GM19395 (cell line): ENCODE measurements around the gene TCF12.

ENCODE experiments used
- ATAC-seq: cut with Tn5 transposase; IDR thresholded peaks from one replicate; pipeline ENCODE4 v1.9.1; 2021; ENCODE audit warnings: mild to moderate bottlenecking, moderate library complexity; ENCODE audit not compliant: unreplicated experiment

TCF12 gene

DNA sequence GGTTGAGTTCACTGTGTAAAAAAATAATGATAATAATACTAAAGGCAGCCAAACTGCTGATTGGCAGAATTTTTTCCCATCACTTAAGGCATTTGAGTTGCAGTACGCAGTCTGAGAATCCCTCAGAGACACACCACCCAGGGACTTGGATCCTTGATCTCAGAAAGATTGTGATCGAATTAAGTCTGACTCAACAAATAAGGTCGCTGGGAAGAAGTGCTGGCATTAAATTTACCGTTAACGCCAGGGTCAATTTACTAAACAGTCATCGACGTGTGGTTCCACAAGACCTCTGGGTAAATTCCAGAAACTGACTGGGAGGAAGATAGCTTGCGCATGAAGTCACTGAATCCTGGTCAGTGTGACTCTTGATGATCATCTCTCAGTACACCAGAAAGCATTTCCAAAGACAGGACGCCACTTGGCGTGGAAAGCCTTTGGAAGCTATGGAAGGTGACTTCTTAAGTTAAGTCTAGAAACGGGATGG is 409.6 kb downstream of the TCF12 start:
- no peak for ATAC-seq

DNA sequence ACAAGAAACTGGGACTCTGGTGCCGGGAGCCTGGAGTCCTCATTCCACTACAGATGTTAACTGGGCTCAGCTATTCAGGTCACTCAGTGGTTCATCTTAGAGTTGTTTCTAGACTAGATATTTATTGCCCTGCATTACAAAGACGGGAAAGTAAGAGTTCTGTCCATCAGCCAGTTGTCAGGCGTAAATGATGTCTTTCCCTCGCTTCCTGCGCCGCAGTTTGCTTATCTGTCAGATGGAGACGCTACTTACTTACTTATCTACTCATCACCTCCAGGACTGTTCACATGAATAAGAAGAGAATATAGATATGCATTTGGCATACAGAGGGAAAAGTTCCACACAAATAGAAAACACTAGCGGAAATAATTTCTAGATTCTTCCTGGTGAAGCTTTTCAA is 410.0 kb downstream of the TCF12 start:
- no peak for ATAC-seq

DNA sequence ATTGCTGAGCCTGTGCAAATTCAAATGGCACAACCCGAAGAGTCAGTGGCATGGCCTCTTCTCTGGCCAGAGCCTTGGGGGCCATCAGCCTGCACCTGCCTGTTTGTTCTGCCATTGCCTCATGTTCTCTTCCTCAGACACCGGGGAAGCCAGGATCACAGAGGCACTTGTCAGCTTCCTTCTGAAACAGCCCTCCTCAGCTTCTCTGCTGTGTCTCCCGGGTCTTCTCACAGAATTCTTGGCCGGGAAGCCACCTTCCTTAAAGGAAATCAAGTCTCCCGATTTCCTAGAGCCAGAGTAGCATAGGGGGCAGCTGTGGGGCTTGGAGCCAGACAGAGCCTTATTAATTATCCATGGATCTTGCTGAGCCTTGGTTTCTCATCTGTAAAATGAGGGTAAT is 410.5 kb downstream of the TCF12 start:
- no peak for ATAC-seq

DNA sequence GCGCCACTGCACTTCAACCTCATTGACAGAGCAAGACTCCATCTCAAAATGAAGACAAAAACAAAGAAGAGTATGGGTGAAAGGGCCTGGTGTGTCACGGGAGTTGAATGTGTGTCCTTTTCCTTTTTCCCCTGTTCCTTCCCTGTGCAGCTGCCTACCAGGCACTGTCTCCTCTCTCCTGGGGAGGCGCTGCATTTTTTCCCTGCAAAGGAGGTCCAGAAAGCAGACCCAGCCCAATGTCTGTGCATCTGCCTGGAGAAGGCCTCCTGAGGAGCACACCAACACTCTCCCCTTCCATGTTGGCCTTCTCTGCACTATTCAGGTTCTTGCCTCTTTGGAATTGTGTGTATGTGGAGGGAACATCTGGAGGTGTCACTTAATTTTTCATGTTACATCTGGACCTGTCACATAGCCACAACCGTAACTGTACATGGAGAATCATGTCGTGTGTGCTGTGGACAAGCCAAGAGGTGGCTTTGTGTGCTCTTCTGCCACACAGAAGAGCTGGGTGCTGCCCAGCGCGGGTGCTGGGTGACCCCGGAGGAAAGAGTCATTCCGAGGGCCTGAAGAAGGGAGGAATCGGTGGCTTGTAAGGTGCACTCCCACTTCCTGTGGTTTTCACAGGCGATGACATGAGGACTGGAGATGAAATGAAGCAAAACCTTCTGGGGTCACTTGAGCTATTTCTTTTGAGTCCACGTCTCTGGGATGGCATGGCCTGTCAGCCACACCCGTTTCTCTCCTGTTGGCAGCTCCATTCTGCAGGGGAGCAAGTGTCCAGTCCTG is 411.3 kb downstream of the TCF12 start:
- no peak for ATAC-seq

DNA sequence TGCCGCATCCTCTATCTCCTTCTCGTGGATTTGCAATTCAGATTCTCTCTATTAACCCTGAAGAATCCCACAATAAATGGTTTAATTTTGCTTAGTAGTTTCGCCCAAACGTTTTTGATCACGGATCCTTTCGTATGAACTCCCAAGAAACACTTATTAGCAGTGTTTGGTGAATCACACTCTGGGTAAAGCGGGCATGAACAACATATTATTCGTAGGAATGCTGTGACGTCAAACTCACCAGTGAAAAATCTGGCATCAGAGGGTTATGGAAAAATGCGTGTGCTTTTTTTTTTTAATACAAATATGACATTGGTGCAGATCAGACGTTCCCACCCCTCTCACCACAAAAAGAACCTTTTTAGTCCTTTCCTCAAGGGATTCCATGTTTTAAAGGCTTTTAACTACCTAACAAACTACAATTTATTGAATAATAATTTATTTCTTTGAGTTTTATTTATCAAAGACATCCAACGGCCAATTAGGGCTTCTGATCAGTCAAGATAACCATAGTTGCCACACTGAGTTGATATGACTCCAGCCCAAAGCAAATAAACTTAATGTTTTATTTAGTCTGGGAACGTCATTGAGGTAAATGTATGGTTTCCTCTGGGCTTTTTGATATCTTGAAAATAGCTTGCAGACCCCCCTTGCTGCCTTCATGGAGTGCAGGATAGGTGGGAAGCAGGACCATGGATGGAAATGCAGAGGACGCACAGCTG is 412.3 kb downstream of the TCF12 start:
- no peak for ATAC-seq

DNA sequence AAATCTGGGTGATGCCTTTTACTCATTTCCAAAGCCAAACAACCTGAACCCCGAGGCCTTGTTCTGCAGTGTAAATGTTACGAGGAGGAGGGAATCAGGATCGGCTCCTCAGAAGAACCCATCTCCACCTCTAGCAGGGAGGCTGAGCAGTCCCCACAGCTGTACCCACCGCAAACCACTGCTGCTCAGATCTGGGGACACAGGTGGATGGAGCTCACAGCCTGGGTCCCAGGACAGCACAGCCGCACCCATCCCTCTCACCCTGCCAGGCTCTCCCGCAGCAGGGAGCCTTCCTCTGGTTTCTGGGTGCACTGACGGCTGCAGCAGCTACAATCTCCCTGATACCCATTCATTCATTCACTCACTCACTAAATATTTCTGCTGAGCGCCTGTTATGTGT is 413.9 kb downstream of the TCF12 start:
- ATAC-seq, result no peak

DNA sequence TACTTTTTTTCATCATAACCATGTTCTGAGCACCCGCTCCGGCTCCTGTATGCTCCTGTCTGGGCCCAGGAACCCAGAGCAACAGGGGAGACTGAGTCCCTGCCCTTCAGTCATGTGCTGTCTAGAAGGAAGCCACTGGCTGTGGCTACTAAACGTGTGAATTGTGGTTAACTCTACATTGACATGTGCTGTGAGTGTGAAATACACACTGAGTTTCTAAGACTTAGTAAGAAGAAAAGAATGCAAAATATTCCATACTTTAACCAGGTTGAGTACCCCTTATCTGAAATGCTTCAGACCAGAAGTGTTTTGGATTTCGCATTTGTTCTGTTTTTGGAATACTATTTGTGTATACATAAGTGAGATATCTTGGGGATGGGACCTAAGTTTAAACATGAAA is 415.0 kb downstream of the TCF12 start:
- ATAC-seq, result no peak

DNA sequence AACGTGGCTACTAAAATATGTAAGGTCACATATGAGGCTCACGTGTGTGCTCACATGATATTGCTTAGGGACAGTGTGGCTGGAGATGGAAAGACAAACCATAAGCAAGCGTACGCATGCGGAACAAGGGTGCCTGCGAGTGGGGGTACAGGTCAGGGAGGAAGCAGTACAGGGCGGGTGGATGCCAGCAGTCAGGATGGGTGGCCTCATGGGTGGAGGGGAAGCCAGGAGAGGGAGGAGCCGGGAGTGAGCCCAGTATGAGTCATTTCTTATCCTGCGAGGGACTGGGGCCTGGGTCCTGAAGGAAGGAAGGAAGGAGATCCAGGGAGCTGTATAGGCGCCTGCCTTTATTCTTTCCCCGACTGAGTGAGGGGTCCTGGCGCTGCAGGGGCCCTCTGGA is 415.8 kb downstream of the TCF12 start:
- no peak for ATAC-seq

DNA sequence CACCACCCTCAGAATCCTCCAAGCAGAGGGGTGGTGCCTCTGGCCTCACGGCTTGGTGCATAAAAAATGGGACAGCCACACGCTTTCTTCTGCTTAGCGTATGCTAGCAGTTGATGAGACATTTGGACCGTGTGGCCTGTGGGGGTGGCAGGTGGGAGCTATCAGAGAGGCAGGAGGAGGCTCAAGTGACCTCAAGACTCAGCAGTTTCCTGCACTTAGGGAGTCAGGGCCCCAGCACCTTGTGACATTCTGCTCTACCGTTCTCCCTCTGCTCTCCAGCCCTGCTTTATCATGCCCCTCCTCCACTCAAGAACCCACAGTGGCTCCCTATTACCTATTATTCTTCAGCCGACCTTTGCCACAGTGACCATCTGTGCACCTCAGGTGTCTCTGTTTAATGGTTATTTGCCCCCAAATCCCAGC is 416.9 kb downstream of the TCF12 start:
- no peak for ATAC-seq

DNA sequence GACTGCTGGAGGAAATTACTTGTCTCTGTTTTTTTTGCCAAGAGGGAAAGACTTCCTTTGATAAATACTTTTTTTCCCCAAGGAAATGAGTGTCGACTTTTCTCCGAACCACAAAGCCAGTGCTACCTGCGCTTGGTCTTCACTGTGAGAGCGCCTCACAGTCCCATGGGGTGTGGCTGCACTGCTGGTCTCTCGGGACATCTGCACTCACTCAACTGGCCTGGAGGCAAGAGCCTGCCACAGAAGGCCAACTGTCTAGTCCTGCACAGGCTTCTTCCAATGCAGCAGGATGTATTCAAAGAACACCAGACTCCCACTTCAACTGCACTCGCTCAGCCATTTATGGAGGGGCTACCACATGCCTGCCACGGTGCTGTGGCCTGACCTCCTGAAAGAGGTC is 417.3 kb downstream of the TCF12 start:
- ATAC-seq, result no peak

DNA sequence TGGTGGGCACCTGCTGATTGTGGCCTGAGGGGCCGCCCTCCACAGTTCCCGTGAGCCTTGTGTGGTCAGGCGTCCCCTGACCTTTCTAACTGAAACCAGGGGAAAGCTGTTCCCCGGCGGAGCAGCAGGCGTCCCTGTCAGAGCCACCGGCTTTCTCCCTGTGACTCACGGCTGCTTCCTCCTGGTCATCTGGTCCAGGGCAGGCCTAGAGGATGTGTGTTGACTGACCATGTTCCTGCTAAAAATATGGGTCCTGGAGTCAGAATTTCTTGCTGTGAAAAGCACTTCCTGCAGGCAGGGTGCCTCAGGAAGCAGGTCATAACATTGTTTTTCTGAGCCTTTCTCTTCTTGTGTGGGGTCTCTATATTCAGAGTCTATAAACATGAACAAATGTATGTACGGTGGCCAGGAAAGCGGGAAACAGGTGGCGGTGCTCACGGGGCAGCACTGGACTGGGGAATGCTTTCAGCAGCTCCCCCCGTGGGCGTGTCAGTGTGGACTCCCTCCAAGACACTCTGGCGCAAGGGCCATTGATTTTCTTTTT is 419.5 kb downstream of the TCF12 start:
- ATAC-seq, result no peak

DNA sequence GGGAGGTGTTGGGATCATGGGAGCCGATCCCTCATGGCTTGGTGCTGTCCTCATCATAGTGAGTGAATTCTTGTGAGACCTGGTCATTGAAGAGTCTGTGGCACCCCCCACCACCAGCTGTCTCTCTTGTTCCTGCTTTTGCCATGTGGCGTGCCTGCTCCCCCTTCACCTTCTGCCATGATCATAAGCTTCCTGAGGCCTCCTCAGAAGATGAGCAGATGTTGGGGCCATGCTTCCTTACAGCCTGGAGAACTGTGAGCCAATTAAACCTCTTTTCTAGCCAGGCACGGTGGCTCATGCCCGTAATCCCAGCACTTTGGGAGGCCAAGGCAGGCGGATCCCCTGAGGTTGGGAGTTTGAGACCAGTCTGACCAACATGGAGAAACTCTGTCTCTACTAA is 420.9 kb downstream of the TCF12 start:
- ATAC-seq, result no peak
